Ecto neural progenitor cell (in vitro differentiated cells): ENCODE data around the gene SYNDIG1.

Experiments used
- DNase-seq: peaks from one replicate; pipeline ENCODE4 v3.0.0-alpha.2; 2018; ENCODE audit warnings: low spot score

The SYNDIG1 gene

DNA sequence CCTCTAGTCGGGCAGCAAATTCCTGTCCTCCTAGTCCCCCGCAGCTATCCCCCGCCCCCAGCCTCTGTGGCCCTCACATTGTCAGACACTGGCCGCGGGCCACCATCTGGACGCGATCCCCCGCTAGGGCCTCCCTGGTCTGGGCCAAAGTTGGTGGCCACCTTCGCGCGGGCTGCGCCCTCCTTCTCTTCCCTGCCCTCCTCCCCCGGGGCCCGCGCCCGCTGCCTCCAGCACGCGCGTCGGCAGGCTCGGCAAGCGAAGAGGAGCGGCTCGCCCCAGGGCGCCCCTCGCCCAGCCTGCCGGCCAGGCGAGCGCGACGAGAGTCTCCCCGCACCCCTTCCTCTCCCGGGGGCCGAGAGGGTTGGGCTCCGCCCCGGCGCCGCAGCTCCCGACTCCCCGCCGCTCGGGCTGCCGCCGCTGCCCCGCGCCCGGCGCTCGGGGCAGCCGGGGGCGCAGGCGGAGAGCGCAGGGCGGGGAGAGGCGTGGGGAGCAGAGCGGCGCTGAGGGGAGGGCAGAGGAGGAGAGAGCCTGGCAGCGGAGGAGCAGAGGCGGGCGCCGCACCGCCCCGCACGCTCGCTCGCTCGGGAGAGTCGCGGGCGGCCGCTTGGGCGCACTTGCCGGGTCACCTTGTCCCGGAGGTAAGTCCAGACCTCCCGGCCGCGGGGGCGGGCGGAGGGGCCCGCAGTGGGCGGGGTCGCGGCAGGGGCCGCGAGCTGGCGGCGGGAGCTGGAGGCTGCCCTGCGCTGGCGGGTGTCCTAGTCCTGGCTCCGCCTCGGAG is at the start of gene SYNDIG1:
SYNDIG1 (plus strand) TSS at position 514 of the 778 bp plus-strand sequence. CDS start 73,469 bp downstream, outside the sequence.
- DNase-seq: peak; percentile 77

DNA sequence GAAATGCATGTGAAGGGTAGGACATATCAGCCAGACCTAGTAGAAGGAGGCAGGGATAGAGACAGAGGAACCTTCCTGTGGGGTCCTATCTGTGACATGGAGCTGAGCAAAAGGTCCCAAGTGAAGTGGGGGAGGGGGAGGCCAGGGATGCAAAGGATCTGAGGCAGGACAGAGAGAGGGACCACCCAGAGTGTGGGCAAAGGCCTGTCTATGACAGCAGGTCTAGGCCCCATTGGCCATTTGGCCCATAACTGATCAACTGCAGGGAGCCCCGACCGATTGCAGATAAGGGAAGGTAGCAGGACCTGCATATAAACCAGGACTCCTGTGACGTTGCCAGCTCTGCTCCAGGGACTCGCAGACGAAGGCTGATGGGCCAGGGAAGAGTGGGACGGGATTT is 49.6 kb upstream of the SYNDIG1 start:
- no peak for DNase-seq

DNA sequence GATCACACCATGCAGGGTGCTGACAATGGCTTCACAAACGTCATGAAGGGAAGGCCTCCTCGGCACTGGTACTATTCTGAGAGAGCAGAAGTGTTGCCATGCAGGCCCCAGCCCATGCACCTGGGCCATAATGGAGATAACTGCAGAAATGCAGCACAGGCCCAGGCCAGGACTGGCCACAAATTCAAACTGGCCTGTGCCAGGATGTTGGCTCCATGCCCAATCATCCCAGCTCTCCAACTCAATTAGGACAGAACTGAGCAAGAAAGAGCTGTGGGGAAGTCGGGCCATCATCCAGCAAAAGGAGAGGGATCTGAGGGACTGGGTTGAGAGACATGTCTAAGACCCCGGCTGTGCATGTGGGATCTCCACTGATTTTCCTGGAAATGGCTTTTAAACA is 48.9 kb upstream of the SYNDIG1 start:
- DNase-seq: no peak

DNA sequence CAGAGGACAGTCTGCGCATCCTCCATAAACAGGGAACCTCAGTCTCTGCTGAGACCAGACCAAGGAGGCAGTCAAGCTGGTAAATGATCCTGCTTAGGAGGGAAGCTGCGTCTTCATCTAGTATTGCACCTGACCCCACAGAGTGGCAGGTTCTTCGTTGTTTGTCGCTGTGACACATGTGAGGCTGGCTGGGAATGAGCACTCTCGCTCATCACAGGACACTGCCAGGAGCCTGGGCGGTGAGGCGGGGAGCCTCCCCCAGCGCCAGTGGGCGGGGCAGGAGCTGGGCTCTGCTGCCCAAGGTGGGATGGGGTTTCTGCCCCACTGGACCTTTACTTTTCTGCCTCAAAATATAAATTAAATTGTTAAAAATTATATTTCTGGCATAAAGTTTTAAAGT is 48.4 kb upstream of the SYNDIG1 start:
- no peak for DNase-seq

DNA sequence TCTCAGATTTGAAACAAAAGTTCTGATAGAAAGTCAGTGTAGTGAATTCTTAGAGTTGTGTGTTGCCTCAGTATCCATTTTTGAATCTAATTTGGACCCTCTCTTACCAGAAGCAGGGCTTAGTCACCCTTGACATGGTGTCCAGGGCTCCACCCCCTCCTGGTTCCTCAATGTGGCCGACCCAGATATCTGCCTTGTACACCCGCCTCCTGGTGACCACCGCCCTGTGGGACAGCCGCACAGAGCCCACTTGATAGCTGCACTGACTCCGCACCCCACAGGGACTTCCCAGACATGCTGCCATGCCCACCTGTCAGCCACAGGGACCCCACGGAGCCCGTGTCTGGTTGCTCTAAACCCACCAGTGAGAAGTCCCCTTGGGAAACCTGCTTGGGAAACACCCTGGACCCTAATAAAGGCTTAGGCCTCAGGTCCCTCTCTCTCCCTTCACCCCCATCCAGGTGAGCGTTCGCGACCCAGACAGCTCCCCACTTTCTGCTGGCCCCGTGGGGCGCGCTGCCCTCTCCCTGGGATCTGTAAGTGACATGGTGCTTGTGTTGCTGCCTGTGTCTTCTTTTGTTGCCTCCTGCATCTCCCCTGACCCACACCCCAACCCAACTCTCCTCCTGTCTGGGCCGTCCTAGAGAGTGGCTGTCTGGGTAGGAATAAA is 47.2 kb upstream of the SYNDIG1 start:
- no peak for DNase-seq

DNA sequence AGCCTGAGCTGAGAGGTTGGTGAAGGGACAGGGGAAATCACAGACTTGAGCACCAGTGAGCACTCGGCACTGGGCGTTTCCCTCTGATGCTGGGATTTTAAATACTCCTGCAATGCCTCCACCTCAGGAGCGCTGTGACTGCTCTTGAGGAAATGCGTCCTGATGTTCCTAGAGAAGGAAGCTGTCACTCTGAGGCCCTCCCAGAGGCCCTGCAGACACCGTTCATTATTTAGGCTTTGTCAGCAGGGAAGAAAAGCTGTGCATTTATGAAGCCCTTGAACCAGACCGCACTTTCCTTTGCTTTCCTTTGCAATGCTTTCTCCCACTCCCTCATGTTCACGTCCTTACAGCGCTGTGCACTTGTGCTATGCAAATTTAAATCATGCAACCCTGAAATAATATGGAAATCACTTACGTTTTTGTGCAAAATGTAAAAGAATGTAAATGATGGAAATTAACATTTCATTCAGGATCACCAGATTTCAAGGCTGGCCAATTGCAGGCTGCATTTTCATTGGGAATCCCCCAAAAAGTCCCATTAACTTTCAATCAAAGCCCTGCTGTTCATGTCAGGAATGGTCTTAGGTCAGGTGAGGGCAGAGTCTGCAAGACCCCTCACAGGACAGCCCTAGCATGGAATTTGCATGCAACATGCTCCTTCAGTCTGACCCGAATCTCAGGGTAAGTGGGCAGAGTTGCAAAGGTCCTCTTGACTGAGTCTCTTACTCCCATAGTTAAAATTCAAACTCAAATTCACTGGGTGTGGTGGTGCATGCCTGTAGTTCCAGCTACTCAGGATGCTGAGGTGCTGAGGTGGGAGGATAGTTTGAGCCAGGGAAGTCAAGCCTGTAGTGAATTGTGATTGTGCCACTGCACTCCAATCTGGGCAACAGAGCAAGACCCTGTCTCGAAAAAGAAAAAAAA is 45.8 kb upstream of the SYNDIG1 start:
- DNase-seq: no peak

DNA sequence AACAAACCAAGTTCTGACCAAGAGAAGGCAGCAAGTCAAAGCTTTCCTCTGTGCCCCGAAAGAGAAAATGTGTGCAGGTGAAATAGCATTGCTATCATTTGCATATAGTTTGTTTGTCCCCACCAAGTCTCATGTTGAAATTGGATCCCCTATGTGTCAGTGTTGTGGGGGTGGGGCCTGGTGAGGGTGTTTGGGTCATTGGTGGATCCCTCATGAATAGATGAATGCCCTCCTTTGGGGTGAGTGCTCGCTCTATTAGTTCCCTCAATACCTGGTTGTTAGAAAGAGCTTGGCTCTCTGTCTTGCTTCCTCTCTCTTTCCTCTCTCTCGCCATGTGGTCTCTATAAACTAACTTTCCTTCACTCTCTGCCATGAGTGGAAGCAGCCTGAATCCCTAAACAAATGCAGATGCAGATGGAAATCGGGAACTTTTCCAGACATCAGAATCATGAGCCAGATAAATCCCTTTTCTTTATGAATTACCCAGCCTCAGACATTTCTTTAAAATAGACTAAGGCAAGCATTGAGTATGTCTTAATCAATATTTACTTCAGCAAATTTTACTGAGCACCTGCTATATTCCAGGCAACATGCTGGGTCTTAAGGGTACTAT is 43.8 kb upstream of the SYNDIG1 start:
- DNase-seq: no peak

DNA sequence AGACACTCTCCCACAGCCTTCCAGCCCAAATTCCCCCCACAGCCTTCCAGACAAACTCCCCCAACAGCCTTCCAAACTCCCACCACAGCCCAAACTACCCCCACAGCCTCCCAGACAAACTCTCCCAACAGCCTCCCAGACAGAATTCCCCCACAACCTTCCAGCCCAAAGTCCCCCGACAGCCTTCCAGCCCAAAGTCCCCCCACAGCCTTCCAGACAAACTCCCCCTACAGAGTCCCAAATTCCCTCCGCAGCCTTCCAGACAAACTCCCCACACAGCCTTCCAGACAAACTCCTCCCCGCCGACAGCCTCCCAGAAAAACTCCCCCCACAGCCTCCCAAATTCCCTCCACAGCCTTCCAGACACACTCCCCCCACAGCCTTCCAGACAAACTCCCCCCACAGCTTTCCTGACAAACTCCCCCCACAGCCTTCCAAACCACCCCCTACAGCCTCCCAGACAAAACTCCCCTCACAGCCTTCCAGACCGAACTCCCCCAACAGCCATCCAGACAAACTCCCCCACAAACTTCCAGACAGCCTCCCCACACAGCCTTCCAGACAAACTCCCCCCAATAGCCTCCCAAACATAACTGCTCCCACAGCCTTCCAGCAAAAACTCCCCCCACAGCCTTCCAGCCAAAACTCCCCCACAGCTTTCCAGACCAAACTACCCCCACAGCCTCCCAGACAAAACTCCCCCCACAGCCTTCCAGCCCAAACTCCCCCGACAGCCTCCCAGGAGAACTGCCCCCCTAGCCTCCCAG is 38.0 kb upstream of the SYNDIG1 start:
- no peak for DNase-seq

DNA sequence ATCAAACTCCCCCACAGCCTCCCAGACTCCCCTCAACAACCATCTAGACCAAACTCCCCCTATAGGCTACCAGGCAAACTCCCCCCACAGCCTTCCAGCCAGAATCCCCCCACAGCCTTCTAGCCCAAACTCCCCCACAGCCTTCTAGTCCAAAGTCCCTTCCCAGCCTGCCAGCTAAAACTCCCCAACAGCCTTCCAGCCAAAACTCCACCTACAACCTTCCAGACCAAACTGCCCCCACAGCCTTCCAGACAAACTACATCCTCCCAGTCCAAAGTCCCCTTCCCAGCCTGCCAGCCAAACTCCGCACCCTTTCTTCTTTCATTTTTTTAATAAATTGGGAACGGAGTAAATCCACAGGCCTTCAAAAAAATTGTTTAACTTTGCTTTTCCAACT is 37.4 kb upstream of the SYNDIG1 start:
- DNase-seq: no peak

DNA sequence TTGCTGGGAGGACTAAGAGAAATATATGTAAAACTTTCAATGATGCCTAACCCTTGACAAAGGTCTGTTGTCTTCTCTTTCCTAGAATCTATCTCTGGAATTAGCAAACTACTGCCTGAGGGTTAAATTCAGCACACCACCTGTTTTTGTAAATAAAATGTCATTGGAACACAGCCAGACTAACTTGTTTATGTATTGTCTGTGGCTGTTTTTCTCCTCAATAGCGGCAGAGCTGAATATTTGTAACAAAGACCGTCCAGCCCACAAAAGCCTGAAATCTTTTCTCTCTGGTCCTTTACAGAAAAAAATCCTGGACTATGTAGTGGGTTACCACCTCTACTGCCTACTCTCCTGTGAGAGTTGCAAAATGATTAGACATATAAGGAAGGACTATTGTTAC is 33.3 kb upstream of the SYNDIG1 start:
- DNase-seq: no peak

DNA sequence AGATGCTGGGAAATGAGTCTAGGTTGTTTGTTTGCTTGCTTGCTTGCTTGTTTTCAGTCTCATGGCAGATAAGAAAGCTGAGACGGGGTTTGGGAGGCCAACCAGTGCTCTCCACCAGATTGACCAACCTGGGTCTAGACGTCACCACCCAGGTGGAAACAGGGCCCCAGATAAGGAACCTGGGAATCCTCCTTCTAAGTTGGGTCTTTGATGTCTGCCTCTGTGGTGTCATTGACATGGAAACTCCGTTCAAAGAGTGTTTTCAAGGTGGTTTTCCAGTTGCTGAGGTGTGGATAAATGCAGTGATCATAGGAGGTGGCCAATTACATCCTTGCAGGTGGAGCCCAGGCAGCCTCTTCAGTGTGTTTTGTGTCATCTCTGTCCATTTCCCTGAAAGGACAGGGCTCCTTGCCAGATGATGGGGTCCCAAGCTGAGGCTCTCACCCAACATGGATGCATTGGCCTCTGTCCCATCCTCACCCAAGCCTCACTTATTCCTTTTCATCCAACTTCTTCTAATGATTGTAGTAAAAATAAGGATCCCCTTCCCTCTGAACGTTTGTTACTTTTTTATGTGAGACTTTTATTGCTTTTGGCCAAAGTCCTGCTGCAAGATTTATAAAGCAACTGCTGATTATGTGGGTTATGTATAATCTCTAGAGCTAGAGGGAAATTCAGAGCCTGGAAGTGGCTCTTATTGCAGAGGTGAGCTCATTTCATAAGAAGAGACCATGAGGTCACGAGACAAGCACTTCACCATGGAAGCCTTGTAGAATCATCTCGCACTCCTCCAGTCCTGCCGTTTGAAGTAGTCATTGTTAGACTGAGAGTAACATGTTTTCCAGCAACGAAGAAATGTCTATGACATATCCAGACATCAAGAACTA is 32.0 kb upstream of the SYNDIG1 start:
- DNase-seq: no peak

DNA sequence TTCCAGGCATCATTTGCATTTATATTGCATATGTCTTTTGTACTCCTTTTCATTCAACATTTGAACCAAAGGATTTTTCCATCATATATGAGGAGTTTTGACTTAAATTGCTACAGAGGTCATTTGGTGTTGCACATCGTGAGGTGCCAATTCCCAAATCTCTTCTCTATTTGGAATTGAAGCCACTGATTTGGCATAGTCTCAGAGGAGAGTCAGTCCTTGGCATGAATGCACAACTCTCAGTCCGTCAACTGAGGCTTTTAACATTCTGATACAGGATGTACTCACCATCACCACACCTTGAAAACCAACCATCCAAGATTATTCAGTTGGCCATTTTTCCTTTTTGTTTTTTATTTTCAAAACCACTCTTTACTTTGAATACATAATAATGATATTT is 31.1 kb upstream of the SYNDIG1 start:
- no peak for DNase-seq

DNA sequence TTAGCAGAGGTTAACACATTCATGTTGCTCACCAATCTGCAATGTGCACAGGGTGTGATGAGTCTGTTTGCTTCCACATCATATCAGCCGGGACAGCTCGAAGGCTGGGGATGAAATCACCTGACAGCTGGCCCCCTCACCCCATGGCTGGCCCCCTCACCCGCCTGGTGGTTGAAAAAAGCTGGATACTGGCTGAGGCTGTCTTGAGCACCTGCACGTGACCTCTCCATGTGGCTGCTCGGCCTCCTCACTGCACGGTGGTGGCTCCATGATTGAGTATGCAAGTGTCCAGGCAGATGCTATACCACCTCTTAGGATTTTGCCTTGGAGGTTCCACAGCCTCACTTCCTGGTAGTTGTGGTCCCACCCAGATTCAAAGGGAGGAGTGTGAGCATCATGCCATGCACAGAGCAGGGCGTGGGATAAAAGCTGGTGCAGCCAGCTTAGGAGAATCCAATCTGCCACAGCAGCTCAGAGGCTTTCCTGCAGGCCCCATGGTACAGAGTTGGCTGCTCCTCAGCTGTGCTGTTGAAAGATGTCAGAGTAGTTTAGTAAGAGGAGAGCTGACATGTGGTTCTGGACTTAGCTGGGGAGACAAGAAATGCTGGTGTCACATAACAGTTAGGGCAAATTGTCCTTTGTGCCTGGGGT is 29.6 kb upstream of the SYNDIG1 start:
- no peak for DNase-seq

DNA sequence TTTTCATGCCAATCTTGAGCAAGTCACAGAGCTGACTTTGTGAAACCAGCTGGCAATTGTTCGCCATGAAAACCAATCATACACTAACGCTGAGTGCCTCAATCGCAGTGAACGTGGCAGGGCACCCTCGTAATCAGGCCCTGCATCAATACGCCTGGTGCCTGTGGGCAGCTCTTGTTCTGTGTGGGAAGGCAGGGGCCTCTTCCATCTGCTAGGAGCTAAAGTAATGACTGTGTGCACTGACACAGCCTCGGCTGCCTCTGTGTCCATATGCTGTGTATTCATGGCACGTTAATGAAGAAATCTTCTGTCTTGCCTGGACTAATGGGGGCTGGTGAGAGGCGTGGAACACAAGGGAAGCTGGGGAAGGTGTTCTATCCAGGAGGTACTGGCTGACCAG is 27.8 kb upstream of the SYNDIG1 start:
- DNase-seq: no peak

DNA sequence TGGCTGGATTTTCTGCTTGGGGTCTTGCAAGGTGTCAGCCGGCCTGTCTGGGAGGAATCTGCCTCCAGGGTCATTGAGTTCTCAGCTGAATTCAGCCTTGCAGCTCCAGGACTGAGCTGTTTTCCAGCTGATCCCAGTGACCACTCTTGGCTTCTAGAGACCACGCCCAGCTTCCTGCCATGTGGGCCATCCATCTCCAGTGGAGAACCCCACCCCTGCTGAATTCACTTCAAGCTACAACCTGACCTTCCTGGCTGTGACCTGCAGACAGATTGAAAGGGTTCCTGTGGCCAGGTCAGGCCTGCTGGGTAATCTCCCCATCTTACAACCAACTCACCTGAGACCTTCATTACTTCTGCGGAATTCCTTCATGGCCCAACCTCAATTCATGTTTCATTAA is 26.5 kb upstream of the SYNDIG1 start:
- DNase-seq: no peak

DNA sequence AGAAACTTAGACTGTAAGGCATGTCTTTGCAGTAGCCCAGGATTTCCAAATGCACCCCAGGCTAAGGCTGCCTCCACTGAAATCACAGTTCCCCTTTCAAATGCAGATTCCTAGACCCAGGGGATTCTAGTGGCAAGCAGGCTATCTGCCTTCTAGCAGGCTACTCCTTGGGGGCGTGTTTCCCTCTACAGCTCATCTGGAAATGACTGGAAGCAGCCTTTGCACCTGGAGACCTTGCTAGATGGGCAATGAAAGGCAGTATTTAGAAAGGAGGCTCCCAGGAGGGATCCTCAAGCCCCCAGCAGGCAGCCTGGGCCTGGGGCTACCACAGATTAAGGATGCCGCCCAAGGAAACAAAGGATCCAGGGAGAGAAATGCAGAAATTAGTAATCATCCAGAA is 26.0 kb upstream of the SYNDIG1 start:
- no peak for DNase-seq

DNA sequence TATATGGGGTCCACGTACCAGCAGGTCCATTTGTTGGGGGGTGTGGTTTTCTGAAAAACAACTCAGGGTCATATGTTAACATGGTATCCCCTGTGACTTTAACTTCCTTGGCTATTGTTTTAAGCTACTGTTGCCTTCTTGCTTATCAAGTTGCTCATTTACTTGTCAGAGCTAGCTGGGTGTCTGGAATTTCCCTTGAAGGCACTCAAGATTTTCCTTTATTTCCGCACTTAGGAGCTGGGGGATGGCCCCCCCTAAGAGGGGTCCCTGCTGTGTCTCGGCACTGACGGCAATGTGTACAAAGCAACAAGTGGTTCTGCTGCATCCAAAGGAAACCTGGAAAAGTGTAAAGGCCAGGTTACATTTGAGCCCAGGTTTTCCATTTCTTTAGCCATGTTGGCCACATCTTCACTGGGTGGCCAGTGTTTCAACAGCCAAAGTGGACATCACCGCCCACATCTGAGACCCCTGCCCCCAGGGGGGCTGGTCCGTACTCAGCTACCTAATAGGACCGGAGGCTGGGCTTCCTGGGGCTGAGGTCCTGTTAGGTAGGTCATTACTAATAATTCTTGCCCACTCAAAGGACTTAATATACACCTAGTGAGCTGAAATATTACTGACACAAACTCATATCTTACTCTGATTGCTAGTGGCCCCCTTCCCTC is 24.8 kb upstream of the SYNDIG1 start:
- no peak for DNase-seq

DNA sequence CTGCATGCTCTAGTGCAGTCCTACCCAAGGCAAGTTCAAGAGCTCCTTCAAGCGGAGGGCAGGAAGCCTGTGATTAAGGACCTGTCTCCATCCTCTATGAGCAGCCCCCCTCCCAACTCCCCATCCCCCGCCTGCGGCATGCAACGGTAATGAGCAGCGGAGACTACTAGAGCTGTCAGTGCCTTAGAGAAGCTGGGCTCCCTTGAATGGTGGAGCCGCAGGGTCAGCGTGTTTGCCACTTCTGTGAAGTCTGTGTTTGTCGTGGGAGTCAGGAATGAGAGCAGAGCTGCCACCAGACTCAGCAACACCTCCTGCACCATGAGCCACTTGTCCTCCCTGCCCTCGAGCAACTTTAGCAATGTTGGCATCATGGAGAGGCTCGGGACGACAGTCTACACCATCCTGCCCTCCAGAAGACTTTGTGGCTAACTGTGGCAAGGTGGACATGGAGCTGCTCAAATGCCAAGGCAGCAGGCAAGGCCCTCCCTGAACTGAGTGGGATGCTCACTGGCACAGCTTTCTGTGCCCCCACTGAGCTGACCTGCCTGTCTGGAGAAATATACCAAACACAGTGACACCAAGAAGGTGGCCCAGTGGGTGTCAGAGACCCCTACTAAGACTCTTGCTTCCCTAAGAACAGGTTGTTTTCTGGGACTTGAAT is 23.8 kb upstream of the SYNDIG1 start:
- DNase-seq: no peak

DNA sequence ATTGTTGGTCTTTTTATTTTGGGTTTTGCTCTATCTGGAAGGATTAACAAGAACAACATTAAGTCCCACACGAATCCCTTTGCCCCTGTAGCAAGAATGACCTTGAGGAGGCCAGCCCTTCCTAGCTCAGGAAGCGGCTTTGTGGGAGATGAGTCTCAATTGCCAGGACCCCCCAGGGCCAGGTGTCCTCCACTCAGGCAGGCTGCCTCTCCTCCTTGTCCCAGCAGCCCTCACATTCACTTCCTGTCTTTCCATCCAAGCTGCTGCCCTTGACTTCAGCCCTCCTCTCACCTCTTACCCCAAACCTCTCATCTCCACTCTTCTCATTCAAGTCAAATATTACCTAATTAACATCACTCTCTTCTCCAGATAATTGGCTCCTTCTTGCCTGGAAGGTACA is 22.6 kb upstream of the SYNDIG1 start:
- DNase-seq: no peak
